ENCODE data around the gene PDS5B.

- TF ChIP-seq EGR2 (tag by site-specific recombination; IDR thresholded peaks at IDR 0.05; ENCODE audit: low read depth) (no peak), GLI4 (tag by site-specific recombination; IDR thresholded peaks at IDR 0.05) (no peak), ELK4 (IDR thresholded peaks at IDR 0.05; ENCODE audit: borderline replicate concordance, low read depth, low read length) (no peak), ZNF530 (tag by site-specific recombination; IDR thresholded peaks at IDR 0.05; ENCODE audit: low read depth) (no peak), CTCF (tag by site-specific recombination; IDR thresholded peaks at IDR 0.05) (no peak)
Observed at GRCh38 chr13:32660227-32660626, 74.0 kb downstream of the PDS5B start.

Data from HEK293 (cell line).